COLO829 (cell line): Measurements from ENCODE around the gene TENM4.

Experiments
- DNase-seq: peaks from one replicate; pipeline ENCODE4 v3.0.0; 2012; ENCODE audit warnings: low spot score

TENM4 gene

DNA sequence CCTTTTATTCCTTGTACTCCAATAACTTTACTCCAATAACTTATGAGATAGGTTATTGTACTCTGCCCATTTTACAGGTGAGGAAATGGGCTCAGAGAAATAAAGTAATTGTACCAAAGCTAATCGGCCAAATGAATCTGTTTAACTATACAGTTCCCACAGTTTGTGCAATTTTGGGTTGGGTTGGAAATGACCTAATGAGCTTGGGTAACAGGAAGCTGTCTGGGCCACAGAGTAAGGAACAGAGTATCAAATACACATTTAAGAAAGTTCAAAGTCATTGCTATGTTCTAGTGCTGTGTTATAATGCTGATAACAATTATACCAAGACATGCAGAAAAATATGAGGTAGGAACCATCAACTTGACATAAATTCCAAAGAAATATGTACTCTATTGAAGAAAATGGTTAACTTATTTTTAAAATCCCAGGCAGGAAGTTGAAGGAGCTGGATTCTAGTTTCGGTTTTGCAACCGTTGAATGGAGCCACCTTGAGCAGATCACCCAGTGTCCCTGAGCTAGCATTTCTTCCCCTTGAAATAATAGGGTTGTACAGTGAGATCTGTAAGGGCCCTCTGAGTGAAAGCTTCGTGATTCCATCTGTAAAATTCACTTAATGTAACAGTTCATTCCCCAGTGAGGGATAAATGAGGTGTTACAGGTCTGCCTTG is 505.3 kb downstream of the TENM4 start:
- no peak for DNase-seq

DNA sequence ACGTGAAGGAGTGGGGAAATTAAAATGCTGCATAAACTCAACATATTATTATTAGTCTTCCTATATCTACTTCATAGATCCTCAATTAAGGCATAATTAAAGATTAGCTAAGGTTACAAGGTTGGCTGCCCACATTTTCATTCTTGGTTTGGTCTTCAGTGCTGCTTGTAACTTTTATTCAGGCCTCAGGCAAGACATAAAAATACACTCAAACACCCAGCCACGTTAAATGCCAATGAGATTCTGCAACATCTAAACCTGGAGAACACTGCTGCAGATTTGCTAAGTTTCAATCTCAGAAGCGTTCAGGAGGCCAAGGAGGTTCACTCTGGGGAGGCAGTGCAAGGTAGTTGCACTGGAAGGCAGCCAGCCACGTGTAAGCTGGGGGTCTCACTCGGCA is 507.5 kb downstream of the TENM4 start:
- no peak for DNase-seq

DNA sequence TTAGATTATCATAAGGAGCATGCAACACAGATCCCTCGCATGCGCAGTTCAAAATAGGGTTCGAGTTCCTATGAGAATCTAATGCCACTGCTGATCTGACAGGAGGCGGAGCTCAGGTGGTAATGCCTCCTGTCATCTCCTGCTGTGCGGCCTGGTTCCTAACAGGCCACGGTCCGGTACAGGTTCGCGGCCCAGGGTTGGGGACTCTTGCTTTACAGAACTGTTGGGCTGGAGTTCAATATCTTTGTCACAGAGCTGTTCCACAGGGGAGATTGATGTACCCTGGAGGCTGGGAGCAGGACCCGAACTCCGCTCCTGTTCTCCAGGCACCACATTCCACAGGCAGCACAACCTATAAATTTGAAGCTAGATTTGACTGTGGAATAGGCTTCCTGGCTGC is 508.1 kb downstream of the TENM4 start:
- DNase-seq: no peak

DNA sequence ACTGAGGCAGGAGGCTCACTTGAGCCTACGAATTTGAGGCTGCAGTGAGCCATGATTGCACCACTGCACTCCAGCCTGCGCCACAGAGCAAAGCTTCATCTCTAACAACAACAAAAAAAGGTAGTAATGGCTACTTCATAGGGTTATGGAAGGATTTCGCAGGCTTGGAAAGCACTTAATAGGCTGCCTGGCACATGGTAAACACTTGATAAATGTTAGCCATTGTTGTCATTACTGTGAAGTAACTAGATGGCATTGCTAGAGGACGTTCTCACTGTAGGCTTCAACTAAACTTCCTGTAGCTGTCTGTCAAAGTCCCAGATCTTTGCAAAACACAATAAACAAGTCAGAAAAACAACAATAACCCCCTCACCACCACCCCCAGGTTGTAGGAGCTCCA is 508.9 kb downstream of the TENM4 start:
- no peak for DNase-seq

DNA sequence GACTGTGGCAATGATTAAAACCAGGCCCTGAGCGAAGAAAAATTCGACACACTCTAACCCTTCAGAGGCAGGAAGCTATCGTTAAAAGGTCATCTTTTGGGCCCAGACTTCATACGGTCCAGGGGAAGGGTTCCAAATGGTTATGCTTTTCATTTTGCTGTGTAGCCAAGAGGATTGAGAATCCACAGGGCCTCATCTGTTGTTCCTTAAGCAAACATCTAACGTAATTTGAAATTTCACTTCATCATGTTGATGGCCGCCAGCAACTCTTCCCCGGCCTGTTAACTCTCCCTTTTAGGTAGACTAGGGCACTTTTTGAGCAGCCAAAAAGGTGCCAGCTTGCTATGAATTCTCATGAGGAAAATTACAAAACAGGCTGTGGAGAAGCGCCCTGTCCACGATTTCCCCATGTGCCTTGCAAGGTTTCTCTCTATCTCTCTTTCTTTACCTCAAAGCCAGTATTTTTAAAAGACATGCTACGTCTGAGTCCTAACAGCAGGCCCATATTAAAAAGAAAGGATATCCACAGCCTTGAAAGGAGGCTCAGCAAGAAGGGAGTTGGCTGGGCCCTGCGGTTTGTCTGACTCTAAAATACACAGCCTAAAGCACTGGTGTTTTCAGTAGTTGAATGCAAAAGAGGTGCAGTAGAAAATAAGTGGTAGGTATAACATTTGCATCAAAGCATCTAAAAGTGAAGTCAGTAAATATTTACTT is 509.9 kb downstream of the TENM4 start:
- DNase-seq: no peak

DNA sequence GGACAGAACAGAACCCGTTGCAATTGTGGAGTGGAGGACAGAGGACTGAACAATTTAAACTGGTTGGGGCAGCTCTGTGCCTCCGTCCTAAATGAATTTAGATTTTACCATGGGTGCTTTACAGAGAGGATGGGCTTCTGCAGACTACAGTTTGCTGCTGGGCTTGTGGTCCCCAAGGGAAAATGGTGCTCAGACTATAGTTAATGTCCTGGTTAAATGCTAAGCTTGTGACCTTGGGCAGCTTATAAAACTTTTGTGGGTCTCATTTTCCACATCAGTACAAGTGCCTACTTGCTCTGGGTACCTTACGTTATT is 511.0 kb downstream of the TENM4 start:
- no peak for DNase-seq

DNA sequence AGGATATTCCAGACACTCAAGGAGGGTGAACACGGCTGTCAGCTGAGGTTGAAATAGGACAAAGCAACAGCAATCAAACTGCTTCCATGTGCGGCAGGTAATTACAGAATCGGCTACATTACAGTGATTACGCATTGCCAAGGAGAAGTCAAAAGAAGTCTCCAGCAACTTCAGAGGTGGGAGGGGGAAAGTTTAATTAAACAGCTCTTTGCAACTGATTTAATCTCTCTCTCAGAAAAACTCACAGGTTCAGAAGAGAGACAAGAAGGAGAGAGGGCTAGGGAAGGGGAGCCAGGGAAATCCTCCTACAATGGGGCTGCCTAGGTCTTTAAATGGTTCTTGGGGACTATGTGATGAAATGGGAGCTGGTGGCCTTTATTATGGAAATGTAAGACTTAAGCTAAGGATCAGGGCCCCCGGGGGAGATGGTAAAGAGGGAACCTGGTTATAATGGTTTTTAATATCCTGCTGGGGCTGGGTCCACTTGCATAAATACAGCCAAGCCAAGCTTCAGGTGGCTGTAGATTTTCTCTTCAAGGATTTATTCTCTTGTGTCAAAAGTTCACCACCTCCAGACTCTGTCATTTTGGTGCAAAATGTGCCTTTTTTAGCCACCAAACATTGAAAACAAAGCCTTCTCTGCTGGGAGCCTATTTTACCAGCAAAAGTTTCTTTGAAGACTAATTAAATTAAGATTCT is 511.5 kb downstream of the TENM4 start:
- DNase-seq: no peak

DNA sequence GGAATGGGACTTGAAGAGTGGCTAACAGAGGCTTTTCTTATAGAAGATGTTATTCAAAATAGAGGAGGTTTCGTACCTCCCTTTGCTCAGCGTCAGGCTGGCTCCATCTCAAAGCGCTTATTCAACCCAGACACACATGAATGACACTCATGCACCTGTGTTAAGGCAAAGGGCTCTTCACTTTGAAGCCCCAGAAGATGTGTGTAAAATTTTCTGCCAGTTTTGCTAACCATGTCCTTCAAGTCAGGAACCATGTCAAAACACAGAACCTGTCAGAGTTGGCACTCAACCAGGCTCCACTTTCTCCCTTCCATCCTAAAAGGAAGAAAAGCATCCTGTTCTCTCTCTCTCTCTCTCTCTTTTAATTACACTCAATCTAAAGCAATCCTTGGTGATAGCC is 513.3 kb downstream of the TENM4 start:
- no peak for DNase-seq

DNA sequence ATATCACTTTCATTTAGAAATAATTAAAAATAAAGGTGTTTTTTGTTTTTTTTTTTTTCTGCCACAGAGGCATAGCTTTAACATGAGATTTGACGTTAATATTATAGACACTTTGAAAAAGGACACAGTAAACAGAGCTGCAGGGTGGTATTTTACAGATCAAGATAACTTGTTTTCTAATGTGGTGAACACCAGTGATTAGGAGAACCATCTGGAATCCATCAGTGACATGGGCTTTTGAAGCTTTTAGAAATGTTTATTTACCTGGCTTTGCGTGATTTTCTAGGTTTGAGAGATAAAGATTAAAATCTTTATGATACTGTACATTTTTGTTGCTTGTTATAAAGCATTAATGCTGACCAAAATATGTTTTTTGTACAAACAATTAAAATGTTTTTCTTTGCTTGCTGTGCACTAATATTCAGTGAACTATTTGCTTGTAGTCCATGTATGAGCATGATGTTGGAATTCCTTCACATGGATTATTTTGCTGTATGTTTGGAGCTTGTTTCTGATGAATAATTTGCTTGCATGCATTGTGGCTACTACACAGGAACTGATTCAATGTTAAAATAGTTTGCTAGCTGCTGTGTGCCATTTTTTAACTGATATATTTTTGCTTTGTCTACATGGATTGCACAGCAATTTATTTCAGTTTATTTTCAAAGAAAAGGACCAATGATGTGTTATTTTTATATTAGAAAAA is 514.0 kb downstream of the TENM4 start:
- no peak for DNase-seq

DNA sequence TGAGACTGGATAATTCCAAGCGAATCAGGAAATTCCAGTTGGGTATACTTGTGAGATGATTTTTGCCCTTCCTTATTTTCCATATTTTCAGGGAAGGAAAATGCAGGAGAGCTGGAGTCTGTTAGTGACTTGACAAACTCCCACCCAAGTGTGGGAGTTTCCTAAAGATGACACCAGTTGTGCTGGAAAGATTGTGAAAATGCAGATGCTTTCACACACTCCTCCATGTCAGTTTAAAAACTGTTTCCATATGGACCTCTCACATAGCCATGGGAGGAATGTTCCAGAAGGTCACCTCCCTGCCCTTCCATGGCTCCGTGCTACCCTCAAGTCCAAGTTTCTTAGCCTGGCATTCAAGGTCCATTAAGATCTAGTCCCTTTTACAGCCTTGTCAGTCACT is 515.4 kb downstream of the TENM4 start:
- no peak for DNase-seq

DNA sequence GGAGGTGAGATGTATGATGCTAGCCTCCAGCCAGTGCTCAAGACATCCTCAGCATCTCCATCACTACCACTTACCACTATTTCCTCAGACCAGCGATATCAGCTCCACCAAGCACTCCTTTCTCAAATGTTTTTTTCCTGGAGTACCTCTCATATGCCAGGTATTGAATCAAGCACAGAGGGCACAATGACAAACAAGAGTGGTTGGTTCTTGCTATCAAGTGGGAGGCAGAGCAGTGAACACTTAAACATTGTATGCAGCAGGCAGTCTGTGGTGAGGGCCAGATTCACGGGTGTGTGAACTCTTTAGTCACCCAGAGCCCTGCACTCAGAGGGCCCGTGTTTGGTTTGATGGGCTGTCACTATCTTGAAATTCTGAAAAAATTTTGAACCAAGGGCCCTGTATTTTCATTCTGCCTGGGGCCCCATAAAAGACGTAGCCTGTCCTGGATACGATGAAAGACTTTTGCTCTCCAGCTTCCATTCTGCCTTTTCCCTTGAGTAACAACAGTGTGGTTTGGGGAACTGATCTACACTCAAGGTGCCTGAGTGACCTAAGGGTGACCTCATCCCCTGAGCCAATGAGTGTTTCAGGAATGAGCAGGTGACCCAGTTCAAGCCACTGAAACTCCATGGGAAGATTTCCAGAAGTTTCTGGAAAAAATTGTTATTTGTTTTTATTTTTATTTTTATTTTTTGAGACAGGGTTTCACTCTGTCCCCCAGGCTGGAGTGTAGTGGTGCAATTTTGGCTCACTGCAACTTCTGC is 517.8 kb downstream of the TENM4 start:
- DNase-seq: no peak

DNA sequence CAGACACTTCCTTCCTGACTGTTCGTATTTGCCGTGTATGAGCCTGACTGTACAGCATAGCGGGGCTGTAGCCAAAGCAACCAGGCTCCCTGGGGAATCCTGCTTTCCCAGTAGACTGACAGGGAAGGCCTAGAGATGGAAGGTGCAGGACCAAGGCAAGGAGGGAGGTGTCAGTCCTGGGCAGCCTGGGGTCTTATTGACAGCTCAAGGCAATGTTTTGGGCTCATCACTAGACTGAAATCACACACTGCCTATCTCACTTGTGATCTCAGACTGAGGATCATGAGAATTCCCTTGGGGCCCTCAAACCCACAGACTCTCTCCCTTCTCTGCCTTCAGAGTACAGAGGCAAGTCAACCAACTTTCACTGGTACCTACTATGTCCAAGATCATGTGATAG is 519.3 kb downstream of the TENM4 start:
- no peak for DNase-seq

DNA sequence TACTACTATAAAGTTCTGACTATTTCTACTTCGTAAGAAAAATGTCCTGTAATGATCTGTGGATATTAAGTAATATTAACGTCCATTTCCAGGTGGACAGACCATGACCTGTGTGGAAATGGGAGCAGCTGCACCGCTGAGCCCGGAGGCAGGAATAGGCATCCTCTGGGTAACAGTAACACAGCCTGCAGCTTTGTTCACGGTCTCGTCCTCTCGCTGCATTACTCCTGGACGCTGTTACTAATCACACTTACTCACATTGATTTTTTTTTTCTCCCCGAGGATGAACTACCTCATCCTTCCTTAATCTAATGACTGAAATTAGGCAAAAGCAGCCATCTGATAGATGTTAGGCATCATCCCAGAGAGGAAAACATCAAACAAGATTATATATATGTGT is 520.5 kb downstream of the TENM4 start:
- no peak for DNase-seq

DNA sequence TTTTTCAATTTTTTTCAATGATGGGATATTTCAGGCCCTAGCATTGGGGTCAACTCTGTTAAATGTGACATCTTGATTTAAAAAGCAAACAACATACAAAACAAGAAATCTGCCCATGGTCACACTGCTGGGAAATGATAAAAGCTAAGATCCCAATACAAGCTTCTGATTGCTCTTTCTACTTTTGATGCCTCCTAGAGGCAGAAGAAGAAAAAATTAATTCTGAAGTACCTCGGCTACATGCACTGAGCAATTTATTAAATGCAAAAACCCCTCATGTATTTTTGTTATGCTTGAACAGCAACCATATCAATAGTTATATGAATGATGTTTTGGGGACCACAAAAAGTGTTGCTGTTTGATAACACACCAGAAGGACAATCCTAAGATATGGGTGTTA is 524.1 kb downstream of the TENM4 start:
- DNase-seq: no peak

DNA sequence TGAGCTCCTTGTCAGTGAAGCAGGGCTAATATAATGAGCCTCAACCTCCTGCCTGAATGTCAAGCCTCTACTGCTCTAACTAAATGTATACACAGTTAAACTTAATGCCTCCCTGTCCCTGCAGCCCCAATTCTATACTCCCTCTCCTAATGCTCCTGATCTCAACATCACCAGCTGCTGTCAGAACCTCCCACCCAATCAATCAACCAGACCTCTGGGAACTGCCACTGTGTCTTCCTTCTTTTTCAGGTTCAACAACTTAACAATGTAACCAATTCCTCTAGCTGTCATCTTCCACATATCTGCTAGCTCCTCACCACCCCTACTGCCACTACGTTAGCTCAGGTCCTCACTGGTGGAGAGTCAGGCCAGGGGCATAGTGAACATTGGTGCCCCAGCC is 526.3 kb downstream of the TENM4 start:
- DNase-seq: no peak

DNA sequence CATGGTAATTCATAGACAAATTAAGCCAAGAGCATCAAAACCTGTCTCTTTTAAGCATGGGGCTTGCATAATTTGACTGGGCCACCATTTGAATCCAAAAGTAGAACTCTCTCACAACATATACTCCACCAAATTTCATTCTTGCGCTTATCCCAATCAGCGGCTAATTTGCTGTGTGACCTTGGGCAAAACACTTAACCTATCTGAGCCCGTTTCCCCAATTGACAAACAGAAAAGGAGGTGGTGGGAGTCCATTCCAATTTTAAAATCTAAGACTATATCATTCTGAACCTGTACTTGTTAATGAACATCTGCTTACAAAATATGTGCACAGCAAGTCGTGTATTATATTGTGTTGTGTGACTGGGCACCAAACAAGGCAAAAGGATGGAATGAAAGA is 528.1 kb downstream of the TENM4 start:
- no peak for DNase-seq

DNA sequence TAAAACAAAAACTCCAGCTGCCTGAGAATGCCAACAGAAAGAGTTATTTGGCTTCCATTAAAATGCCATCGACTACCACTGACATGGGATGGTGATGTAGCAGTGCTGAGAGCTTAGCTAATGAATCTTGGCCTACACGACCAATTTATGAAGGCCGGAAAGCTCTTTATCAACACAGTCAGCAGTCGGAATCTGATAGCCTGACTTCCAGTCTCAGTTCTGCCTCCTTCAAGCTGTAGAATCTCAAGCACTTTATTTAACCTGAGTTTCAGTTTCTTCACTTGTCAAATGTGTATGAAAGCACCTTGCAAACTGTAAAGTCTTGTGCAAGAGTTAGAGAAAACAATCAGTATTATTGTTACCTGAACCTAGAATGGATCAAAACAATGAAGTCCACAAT is 530.5 kb downstream of the TENM4 start:
- DNase-seq: no peak

DNA sequence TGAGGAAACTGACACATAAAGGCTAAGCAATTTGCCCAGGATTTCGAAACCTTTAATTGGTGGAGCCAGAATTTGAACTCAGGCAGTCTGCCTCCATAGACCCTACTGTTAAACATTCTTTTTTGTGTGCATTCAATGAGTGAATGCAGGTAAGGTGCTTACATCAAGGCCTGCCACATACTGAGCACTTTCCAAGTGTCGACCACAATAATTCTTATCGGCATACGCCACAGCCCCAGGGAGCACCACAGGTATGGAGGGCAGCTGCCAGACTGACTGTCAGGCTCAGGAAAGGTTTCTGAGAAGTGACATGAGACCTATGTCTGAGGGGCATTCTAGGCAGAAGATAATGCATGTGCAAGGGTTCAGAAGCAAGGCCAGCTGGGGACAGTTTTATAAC is 531.4 kb downstream of the TENM4 start:
- no peak for DNase-seq

DNA sequence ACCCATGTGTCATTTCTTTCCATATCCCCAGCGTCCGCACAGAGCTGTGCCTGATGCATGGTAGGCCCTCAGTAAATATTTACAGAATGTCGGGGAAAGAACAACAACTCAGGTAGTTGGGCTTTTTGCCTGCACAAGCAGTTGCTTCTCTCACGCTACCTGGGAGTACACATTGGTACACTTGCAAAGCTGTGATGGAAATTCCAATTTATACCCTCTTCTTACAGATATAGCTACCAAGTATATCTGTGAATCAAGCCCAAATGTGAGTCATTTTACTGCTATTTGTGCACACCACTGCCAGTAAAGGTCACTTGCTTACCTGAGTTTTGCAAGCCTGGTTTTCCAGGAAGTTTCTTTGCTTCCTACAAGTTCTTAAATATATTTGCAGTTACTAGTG is 533.2 kb downstream of the TENM4 start:
- DNase-seq: no peak

DNA sequence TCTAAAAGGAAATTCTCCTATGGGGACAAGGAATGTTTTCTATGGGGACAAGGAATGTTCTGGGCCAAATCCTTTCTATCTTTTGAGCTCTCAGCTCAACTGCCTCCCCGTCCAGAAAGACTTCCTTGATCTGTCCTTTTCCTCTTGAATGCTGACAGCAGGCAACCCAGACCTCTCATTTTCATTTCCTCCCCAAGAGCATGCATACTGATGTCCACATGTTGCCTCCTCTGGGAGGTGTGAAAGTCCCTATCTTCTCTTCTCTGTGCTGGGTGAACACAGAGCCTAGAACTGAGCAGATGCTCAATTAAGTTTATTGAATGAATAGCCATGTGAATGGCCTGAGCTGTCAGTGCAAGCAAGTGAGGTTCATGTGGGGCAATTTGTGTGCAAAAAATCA is 534.3 kb downstream of the TENM4 start:
- DNase-seq: no peak

DNA sequence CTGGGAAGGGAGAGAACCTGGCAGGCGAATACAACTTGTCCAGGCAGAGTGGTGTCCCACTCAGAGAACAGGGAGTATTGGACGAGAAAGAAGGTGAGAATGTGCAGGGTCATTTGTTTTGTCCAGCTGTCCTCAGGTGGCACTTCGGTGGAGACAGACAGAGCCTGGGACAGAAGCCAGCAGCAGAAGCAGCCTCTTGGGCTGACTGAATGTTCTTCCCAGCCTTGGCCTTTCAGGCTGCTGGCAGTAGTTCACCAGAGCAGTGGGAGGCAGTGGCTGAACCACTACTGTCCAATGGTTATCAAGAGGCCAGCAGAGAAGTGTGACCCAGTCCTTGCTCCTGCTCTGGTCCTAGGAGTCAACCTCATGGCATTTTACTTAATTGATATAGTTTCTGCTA is 535.1 kb downstream of the TENM4 start:
- DNase-seq: no peak

DNA sequence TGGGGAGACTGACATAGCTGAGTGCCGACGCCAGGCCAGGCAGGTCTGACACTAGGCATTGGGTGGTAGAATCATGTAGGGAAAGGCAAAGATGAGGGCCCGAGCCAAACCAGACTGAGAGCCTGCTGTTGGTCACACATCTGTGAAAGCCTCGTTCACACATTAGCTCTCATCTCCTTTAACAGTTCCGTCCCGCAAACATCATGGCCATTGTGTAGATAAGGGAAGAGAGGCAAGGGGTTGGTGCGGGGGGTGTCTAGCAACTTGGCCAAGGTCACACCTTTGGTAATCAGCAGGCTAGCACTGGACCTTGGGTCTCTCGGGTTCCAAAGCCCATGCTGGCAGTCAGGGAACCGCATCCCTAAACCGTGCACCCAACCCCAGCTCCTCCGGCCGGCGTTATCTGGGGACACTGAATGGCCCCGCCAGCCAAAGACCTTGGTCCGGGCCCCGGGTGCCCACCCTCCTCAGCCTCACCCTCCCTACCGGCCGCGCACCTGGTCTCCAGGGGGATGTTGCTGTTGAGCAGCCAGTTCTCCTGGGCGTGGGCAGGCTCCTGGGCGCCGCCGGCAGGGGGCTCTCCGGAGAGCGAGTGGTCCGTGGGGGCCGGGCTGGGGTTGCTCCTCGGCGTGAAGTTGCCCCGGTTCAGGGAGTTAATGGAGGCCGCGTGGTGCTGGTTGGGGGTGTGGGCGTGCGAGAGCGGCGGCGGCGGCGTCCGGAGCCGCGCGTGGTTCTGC is 537.9 kb downstream of the TENM4 start:
- no peak for DNase-seq
